Measurements from ENCODE around the gene OAF. TPM values are rescaled to one million over a fixed set of nuclear protein-coding genes. Genes with fewer than 3 reads are reported as not detected.

OAF gene
- total and polyA plus RNA-seq, 2 donors: 4.9 to 5.3 TPM

DNA sequence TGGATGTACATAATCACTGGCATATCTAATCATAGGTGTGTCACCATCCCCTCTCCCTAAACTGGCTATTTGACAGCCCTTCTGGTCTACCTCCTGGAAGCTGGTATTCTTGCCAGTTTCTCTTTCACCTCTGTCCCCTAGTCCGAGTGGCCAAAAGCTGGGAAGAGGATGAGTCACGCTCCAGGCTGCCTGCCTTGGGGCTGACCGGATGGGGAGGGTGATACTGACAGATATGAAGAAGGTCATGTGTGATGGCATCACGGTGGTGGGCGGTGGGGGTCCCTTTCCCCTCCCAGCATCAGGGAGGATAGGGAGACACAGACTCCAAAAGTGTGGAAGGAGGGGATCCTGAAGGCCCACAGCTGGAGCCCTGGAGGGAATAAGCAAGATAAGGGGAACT is 4.8 kb downstream of the OAF start:
- no peak overlapping the region for H3K27ac ChIP-seq (ENCODE audit: low read depth in 1 of 2, low read length in 1 of 2)
- DNase-seq (ENCODE audit: low read depth in 6 of 9, low spot score in 9 of 9): no peak
- 96% methylated on average over 5 of the region's 5 CpGs for WGBS
- no peaks in the 10 kb centered on the region for H3K9me3 ChIP-seq (ENCODE audit: control insufficient read depth in 2 of 2, insufficient read depth in 1 of 2, low read length in 1 of 2)
- H3K4me1 ChIP-seq (ENCODE audit: control insufficient read depth in 2 of 2, insufficient read depth in 2 of 2, low read length in 2 of 2): peaks cover 5 to 8% of the 10 kb centered on the region in 2 donors
- H3K27me3 ChIP-seq (ENCODE audit: control insufficient read depth in 2 of 2, insufficient read depth in 1 of 2, low read length in 1 of 2): peaks cover 0 to 16% of the 10 kb centered on the region in 2 donors
- H3K36me3 ChIP-seq (ENCODE audit: control insufficient read depth in 2 of 2, insufficient read depth in 2 of 2, low read length in 1 of 2): no peaks in the 10 kb centered on the region
- H3K4me3 ChIP-seq (ENCODE audit: low read length in 2 of 2): no peak overlapping the region

- 95% methylated on average over 8 of the region's 8 CpGs for WGBS
- no peak overlapping the region for H3K27ac ChIP-seq (ENCODE audit: low read depth in 1 of 2, low read length in 1 of 2)
Measured at GRCh38 chr11:120216426-120217102, 5.7 kb downstream of the OAF start.

GRCh38 chr11:120217526-120217925 is 6.7 kb downstream of the OAF start:
- Histone ChIP-seq H3K4me3 (ENCODE audit: low read length in 2 of 2) (no peak overlapping the region), H3K27me3 (ENCODE audit: control insufficient read depth in 2 of 2, insufficient read depth in 1 of 2, low read length in 1 of 2) (peaks cover 0 to 2% of the 10 kb centered on the region in 2 donors), H3K4me1 (ENCODE audit: control insufficient read depth in 2 of 2, insufficient read depth in 2 of 2, low read length in 2 of 2) (peaks cover 0 to 3% of the 10 kb centered on the region in 2 donors), H3K36me3 (ENCODE audit: control insufficient read depth in 2 of 2, insufficient read depth in 2 of 2, low read length in 1 of 2) (no peaks in the 10 kb centered on the region), H3K27ac (ENCODE audit: low read depth in 1 of 2, low read length in 1 of 2) (no peak overlapping the region), H3K9me3 (ENCODE audit: control insufficient read depth in 2 of 2, insufficient read depth in 1 of 2, low read length in 1 of 2) (no peaks in the 10 kb centered on the region)
- DNase-seq (ENCODE audit: low read depth in 6 of 9, low spot score in 9 of 9): no peak
- 95% methylated on average over 12 of the region's 12 CpGs for WGBS

More at GRCh38 chr11:120216426-120217102, 5.7 kb downstream of the OAF start:
- Histone ChIP-seq H3K36me3 (ENCODE audit: control insufficient read depth in 2 of 2, insufficient read depth in 2 of 2, low read length in 1 of 2) (no peaks in the 10 kb centered on the region), H3K9me3 (ENCODE audit: control insufficient read depth in 2 of 2, insufficient read depth in 1 of 2, low read length in 1 of 2) (no peaks in the 10 kb centered on the region), H3K4me3 (ENCODE audit: low read length in 2 of 2) (no peak overlapping the region), H3K4me1 (ENCODE audit: control insufficient read depth in 2 of 2, insufficient read depth in 2 of 2, low read length in 2 of 2) (peaks cover 0 to 5% of the 10 kb centered on the region in 2 donors), H3K27me3 (ENCODE audit: control insufficient read depth in 2 of 2, insufficient read depth in 1 of 2, low read length in 1 of 2) (peaks cover 0 to 10% of the 10 kb centered on the region in 2 donors)
- no peak for DNase-seq (ENCODE audit: low read depth in 6 of 9, low spot score in 9 of 9)

- Histone ChIP-seq H3K4me3 (ENCODE audit: low read length in 2 of 2) (no peak overlapping the region), H3K27me3 (ENCODE audit: control insufficient read depth in 2 of 2, insufficient read depth in 1 of 2, low read length in 1 of 2) (no peaks in the 10 kb centered on the region), H3K27ac (ENCODE audit: low read depth in 1 of 2, low read length in 1 of 2) (no peak overlapping the region), H3K36me3 (ENCODE audit: control insufficient read depth in 2 of 2, insufficient read depth in 2 of 2, low read length in 1 of 2) (no peaks in the 10 kb centered on the region), H3K9me3 (ENCODE audit: control insufficient read depth in 2 of 2, insufficient read depth in 1 of 2, low read length in 1 of 2) (no peaks in the 10 kb centered on the region), H3K4me1 (ENCODE audit: control insufficient read depth in 2 of 2, insufficient read depth in 2 of 2, low read length in 2 of 2) (peaks cover 0 to 3% of the 10 kb centered on the region in 2 donors)
- WGBS: 97% methylated on average over 12 of the region's 12 CpGs
- DNase-seq (ENCODE audit: low read depth in 6 of 9, low spot score in 9 of 9): no peak
Measured at GRCh38 chr11:120217941-120218694, 7.3 kb downstream of the OAF start.

DNA sequence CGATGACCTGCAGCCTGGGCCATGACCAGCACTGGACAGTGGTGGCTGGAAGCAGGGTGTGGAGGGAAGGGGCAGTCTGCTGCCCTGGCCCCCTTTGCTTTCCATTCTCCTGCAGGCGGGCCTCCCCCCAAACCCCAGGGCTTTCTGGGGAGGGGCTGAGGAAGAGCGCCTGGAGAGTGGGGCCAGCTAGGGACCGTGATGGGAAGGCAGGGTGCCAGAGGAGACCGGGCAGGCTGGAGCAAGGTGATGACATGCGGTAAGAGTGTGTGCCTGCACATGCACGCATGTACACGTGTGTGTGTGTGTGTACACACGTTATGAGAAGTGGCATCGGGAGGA is 7.8 kb downstream of the OAF start:
- Histone ChIP-seq H3K27ac (ENCODE audit: low read depth in 1 of 2, low read length in 1 of 2) (no peak overlapping the region), H3K4me1 (ENCODE audit: control insufficient read depth in 2 of 2, insufficient read depth in 2 of 2, low read length in 2 of 2) (peaks cover 0 to 3% of the 10 kb centered on the region in 2 donors), H3K9me3 (ENCODE audit: control insufficient read depth in 2 of 2, insufficient read depth in 1 of 2, low read length in 1 of 2) (no peaks in the 10 kb centered on the region), H3K4me3 (ENCODE audit: low read length in 2 of 2) (no peak overlapping the region), H3K36me3 (ENCODE audit: control insufficient read depth in 2 of 2, insufficient read depth in 2 of 2, low read length in 1 of 2) (no peaks in the 10 kb centered on the region), H3K27me3 (ENCODE audit: control insufficient read depth in 2 of 2, insufficient read depth in 1 of 2, low read length in 1 of 2) (no peaks in the 10 kb centered on the region)
- DNase-seq (ENCODE audit: low read depth in 6 of 9, low spot score in 9 of 9): no peak
- 93% methylated on average over 10 of the region's 10 CpGs for WGBS

- 96% methylated on average over 13 of the region's 13 CpGs for WGBS
- Histone ChIP-seq H3K4me1 (ENCODE audit: control insufficient read depth in 2 of 2, insufficient read depth in 2 of 2, low read length in 2 of 2) (peaks cover 0 to 3% of the 10 kb centered on the region in 2 donors), H3K27ac (ENCODE audit: low read depth in 1 of 2, low read length in 1 of 2) (no peak overlapping the region), H3K4me3 (ENCODE audit: low read length in 2 of 2) (no peak overlapping the region), H3K9me3 (ENCODE audit: control insufficient read depth in 2 of 2, insufficient read depth in 1 of 2, low read length in 1 of 2) (no peaks in the 10 kb centered on the region), H3K27me3 (ENCODE audit: control insufficient read depth in 2 of 2, insufficient read depth in 1 of 2, low read length in 1 of 2) (no peaks in the 10 kb centered on the region), H3K36me3 (ENCODE audit: control insufficient read depth in 2 of 2, insufficient read depth in 2 of 2, low read length in 1 of 2) (no peaks in the 10 kb centered on the region)
- no peak for DNase-seq (ENCODE audit: low read depth in 6 of 9, low spot score in 9 of 9)
Measured at GRCh38 chr11:120219232-120219937, 8.6 kb downstream of the OAF start.

GRCh38 chr11:120219938-120220746 is 9.3 kb downstream of the OAF start:
- Histone ChIP-seq H3K4me3 (ENCODE audit: low read length in 2 of 2) (no peak overlapping the region), H3K27me3 (ENCODE audit: control insufficient read depth in 2 of 2, insufficient read depth in 1 of 2, low read length in 1 of 2) (peaks cover 0 to 3% of the 10 kb centered on the region in 2 donors), H3K27ac (ENCODE audit: low read depth in 1 of 2, low read length in 1 of 2) (no peak overlapping the region), H3K4me1 (ENCODE audit: control insufficient read depth in 2 of 2, insufficient read depth in 2 of 2, low read length in 2 of 2) (peaks cover 0 to 9% of the 10 kb centered on the region in 2 donors), H3K36me3 (ENCODE audit: control insufficient read depth in 2 of 2, insufficient read depth in 2 of 2, low read length in 1 of 2) (no peaks in the 10 kb centered on the region), H3K9me3 (ENCODE audit: control insufficient read depth in 2 of 2, insufficient read depth in 1 of 2, low read length in 1 of 2) (no peaks in the 10 kb centered on the region)
- 92% methylated on average over 9 of the region's 9 CpGs for WGBS
- no peak for DNase-seq (ENCODE audit: low read depth in 6 of 9, low spot score in 9 of 9)

DNA sequence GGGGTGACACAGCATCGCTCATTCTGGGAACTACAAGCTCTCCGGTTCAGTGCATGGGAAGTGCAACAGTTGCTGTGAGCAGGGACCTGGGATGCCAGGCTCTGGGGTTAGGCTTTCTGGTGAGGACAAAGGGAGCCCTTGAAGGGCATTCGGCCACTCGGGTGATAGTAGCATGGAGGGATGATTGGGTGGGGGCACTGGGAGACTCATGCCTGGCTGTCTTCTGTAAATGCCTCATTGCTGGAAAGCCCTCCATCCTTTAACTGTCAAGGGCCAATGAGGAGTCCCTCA is 9.9 kb downstream of the OAF start:
- no peaks in the 10 kb centered on the region for H3K36me3 ChIP-seq (ENCODE audit: control insufficient read depth in 2 of 2, insufficient read depth in 2 of 2, low read length in 1 of 2)
- peaks cover 0 to 3% of the 10 kb centered on the region in 2 donors for H3K27me3 ChIP-seq (ENCODE audit: control insufficient read depth in 2 of 2, insufficient read depth in 1 of 2, low read length in 1 of 2)
- WGBS: over 99% methylated on average over 4 of the region's 4 CpGs
- no peak overlapping the region for H3K27ac ChIP-seq (ENCODE audit: low read depth in 1 of 2, low read length in 1 of 2)
- H3K4me1 ChIP-seq (ENCODE audit: control insufficient read depth in 2 of 2, insufficient read depth in 2 of 2, low read length in 2 of 2): peaks cover 0 to 9% of the 10 kb centered on the region in 2 donors
- H3K4me3 ChIP-seq (ENCODE audit: low read length in 2 of 2): no peak overlapping the region
- H3K9me3 ChIP-seq (ENCODE audit: control insufficient read depth in 2 of 2, insufficient read depth in 1 of 2, low read length in 1 of 2): no peaks in the 10 kb centered on the region
- no peak for DNase-seq (ENCODE audit: low read depth in 6 of 9, low spot score in 9 of 9)

All from thymus (tissue), 11 donors.